Progenitor cell of endocrine pancreas (in vitro differentiated cells): ENCODE data around the gene C16orf90. TPM values are rescaled to one million over a fixed set of nuclear protein-coding genes. Genes with fewer than 3 reads are reported as not detected.

Experiments
- DNase-seq: peaks from one replicate; pipeline ENCODE4 v3.0.0; 2021; ENCODE audit warnings: low spot score; ENCODE audit not compliant: unreplicated experiment
- H3K27ac Mint-ChIP-seq: 2 replicates; pipeline ENCODE4 v1.8.0; 2021; ENCODE audit warnings: mild to moderate bottlenecking, moderate library complexity, mixed read lengths
- H3K27me3 Mint-ChIP-seq: 2 replicates; pipeline ENCODE4 v1.8.0; 2021; ENCODE audit warnings: mixed read lengths
- H3K36me3 Mint-ChIP-seq: 2 replicates; pipeline ENCODE4 v1.8.0; 2022; ENCODE audit warnings: mixed read lengths; ENCODE audit not compliant: insufficient read depth
- H3K4me1 Mint-ChIP-seq: 2 replicates; pipeline ENCODE4 v1.8.0; 2021; ENCODE audit warnings: low read depth, mixed read lengths
- H3K4me3 Mint-ChIP-seq: 2 replicates; pipeline ENCODE4 v1.8.0; 2021; ENCODE audit warnings: low read depth, mild to moderate bottlenecking, moderate library complexity, mixed read lengths
- H3K9me3 Mint-ChIP-seq: 2 replicates; pipeline ENCODE4 v1.8.0; 2021; ENCODE audit warnings: low read depth, mixed read lengths
- total RNA-seq: library from RNA; stranded (reverse); gene quantifications from 2 replicates; pipeline ENCODE4 v1.2.1, GENCODE V29; 2021
- TF ChIP-seq, protein P1 (sequence below): fragments of 200-600 bp; sonication (generic); IDR thresholded peaks from one replicate; pipeline ENCODE4 v1.5.0; 2021; ENCODE audit warnings: antibody characterized with exemption, mild to moderate bottlenecking; ENCODE audit not compliant: unreplicated experiment

The C16orf90 gene
- total RNA-seq, 1 donor from 2014 or later = not detected

DNA sequence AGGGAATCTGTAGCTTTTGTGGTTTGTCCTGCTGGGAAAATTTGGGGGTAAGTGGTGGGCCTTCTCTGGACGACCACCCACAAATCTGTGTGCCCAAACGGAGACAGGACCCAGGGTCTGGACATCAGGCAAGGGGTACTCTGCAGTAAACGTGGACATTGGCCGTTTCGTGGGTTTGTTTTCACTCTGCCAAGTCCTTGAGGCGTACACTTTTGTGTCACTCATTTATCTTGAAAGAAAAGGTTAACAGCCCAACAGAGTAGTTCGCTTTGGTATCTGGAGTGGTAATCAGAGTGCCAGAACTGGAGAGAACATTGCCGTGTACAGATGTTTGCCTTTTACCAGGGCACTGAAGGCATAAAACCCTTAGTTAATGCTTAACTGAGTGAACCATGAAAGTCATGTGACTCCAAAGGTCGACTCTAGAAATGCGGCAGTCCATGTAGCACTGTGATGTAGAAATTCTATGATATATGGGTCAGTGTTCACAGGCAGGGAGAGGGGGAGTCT lies 36.4 kb downstream of the C16orf90 start:
- no peaks in the 10 kb centered on the region for H3K9me3 Mint-ChIP-seq
- no peaks in the 10 kb centered on the region for H3K27me3 Mint-ChIP-seq
- no peaks in the 10 kb centered on the region for H3K36me3 Mint-ChIP-seq
- H3K4me1 Mint-ChIP-seq = peaks cover 32% of the 10 kb centered on the region
- no peak for DNase-seq
- H3K4me3 Mint-ChIP-seq = peak overlapping the region; percentile 84
- H3K27ac Mint-ChIP-seq = peak overlapping the region; percentile 87
- TF ChIP-seq, protein P1, sequence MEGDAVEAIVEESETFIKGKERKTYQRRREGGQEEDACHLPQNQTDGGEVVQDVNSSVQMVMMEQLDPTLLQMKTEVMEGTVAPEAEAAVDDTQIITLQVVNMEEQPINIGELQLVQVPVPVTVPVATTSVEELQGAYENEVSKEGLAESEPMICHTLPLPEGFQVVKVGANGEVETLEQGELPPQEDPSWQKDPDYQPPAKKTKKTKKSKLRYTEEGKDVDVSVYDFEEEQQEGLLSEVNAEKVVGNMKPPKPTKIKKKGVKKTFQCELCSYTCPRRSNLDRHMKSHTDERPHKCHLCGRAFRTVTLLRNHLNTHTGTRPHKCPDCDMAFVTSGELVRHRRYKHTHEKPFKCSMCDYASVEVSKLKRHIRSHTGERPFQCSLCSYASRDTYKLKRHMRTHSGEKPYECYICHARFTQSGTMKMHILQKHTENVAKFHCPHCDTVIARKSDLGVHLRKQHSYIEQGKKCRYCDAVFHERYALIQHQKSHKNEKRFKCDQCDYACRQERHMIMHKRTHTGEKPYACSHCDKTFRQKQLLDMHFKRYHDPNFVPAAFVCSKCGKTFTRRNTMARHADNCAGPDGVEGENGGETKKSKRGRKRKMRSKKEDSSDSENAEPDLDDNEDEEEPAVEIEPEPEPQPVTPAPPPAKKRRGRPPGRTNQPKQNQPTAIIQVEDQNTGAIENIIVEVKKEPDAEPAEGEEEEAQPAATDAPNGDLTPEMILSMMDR = no peak

DNA sequence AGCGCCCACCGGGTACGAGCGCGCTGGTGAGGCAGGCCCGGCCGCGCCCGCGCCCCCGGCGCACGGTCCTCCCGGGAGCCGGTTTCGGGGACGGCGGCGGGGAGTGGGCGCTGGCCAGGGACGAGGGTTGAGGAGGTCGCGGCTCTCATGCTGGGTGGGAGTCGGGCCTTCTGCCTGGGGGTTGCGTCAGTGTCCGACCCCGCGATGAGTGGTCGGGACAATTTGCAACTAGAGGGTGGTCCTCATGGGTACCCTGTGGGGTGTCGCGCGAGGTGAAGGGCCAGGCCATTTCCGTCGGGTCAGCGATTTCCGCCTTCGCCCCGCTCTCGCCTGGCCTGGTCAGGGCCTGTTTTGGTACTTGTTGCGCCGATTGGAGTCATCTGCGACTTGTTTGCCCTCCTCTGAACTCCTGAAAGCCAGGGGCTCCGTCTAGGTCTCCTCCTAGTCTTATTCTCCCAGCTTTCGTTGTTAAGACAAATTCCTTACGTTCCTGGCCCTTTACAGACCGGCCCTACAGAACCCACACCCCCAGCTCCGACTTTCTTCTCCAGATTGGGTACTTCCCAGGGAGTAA lies 36.9 kb downstream of the C16orf90 start:
- DNase-seq = no peak
- H3K27ac Mint-ChIP-seq = peak overlapping the region; percentile 87

DNA sequence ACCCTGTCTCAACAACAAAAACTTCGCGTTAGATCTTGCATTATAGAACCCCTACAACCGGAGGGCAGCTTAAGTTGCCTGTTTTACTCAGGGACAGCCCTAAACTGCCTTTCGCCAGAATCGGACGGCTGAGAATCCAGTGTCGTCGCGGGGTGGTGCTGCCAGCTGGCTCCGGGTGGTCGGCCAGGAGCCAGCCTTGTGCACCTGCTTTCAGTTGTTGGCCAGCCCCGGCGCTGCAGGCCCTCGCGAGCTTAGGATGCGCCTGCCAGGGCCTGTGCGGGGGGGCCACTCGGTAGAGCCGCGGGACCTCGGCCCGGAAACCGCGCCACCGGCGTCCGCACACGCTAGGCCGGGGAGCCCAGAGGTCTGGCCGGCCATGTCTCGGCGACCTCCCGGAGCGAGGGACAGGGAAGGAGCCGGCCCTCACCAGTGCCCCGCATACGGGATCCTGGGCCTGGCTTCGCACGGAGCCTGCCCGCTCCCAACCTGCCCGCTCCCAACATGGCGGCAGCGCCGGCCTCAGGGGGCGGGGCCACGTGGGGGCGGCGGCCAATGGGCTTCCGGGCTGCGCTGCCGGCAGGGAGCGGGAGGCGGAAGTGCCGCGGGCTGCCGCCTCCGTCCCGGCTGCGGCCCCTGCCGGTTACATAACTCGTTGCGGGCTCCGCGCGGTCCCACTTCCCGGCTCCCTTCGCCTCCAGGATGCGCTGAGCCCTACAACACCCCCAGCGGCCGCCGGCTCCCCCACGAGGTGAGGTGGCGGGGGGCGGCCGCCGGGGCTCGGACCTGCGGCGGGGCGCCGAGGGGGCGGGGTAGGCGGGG lies 37.6 kb downstream of the C16orf90 start:
- peak overlapping the region; percentile 70 for H3K4me3 Mint-ChIP-seq
- peak; percentile 87 for DNase-seq
- no peaks in the 10 kb centered on the region for H3K9me3 Mint-ChIP-seq
- TF ChIP-seq, protein P1 = peak; percentile 52
- H3K27me3 Mint-ChIP-seq = no peaks in the 10 kb centered on the region
- H3K36me3 Mint-ChIP-seq = no peaks in the 10 kb centered on the region
- peak overlapping the region; percentile 97 for H3K27ac Mint-ChIP-seq
- H3K4me1 Mint-ChIP-seq = peaks cover 32% of the 10 kb centered on the region

More for the DNA sequence above, 36.9 kb downstream of the C16orf90 start:
- no peaks in the 10 kb centered on the region for H3K27me3 Mint-ChIP-seq
- H3K9me3 Mint-ChIP-seq = no peaks in the 10 kb centered on the region
- peak overlapping the region; percentile 84 for H3K4me3 Mint-ChIP-seq
- H3K4me1 Mint-ChIP-seq = peaks cover 32% of the 10 kb centered on the region
- no peaks in the 10 kb centered on the region for H3K36me3 Mint-ChIP-seq
- TF ChIP-seq, protein P1 = no peak

DNA sequence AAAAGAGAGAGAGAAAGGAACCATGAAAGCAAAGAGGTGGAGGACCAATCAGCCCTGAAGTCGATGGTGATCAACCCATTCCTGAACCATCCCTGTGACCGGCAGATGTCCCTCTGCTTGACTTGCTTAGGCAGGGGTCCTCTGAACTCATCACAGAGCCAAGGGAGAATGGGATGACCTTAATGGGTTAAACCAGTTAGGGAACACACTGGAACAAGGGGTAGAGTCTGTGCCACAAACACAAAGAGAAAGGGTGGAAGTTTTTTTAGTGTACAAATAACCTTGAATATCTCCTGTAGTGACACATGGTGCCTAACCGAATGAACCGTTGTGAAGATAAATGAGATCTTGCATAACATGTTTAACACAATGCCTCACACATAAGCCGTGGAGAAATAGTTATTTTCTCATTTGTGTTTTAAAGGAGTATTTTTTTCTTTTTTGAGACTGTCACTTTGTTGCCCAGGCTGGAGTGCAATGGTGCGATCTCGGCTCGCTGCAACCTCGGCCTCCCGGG lies 40.6 kb downstream of the C16orf90 start:
- DNase-seq = no peak
- TF ChIP-seq, protein P1 = no peak
- Mint-ChIP-seq H3K36me3 (peaks cover 1% of the 10 kb centered on the region), H3K27ac (no peak overlapping the region), H3K4me3 (no peak overlapping the region), H3K27me3 (no peaks in the 10 kb centered on the region), H3K9me3 (no peaks in the 10 kb centered on the region), H3K4me1 (peaks cover 10% of the 10 kb centered on the region)

DNA sequence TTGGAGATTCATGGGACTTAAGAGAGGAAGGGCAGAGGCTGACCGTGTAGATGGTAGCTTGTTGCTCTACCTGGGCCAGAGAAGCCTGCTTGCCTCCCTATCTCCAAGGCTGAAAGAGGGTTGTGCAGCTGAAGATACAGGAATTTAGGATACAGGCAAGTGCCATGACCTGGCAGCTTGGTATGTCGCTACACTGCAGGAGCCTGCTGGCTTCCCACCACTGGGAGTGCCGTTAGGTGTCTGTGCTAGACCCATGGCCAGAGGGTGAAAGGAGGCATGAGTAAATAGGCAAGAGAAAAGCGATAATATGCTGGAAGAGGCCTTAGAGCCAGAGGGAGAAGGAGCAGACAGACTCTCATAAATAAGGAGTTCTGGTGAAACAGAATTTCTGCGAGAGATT lies 41.2 kb downstream of the C16orf90 start:
- TF ChIP-seq, protein P1 = no peak
- H3K9me3 Mint-ChIP-seq = no peaks in the 10 kb centered on the region
- H3K27me3 Mint-ChIP-seq = no peaks in the 10 kb centered on the region
- peak overlapping the region; percentile 81 for H3K27ac Mint-ChIP-seq
- H3K36me3 Mint-ChIP-seq = peaks cover 1% of the 10 kb centered on the region
- H3K4me1 Mint-ChIP-seq = peaks cover 4% of the 10 kb centered on the region
- no peak overlapping the region for H3K4me3 Mint-ChIP-seq
- no peak for DNase-seq
